Adipose tissue (tissue), 3 donors: ENCODE measurements around the gene ACSM3. TPM values are rescaled to one million over a fixed set of nuclear protein-coding genes. Genes with fewer than 3 reads are reported as not detected.

ENCODE experiments used
- H3K27ac ChIP-seq: one replicate; pipeline ENCODE4 v1.5.1; 2013; ENCODE audit warnings: low read depth, low read length
- WGBS, 3 donors: extraction: QIAGEN DNeasy Blood & Tissue Kit; methylation state at CpG; one replicate each; pipeline ENCODE4 v1.1.7; 2013; 5-methylcytosine and 5-hydroxymethylcytosine counted together
- polyA plus RNA-seq, 3 donors: library from polyadenylated mRNA; stranded (reverse); fragments of 200-250 nt; gene quantifications; one replicate each; pipeline ENCODE4 v1.2.3, GENCODE V29; 2013
- donor health status: healthy with polysubstance abuse.
- donor health status: Bipolar disorder and iron deficiency.
- donor health status: healthy.

Gene ACSM3
- polyA plus RNA-seq, 3 donors: 5.9 to 33.1 (median 14.4) TPM

- no peak overlapping the region for H3K27ac ChIP-seq
- WGBS, 3 donors: 74 to 88% (median 85%) methylated on average over 1 of the region's 1 CpG
Measured at GRCh38 chr16:20838240-20838639, 74.4 kb downstream of the ACSM3 start.

- H3K27ac ChIP-seq: no peak overlapping the region
- WGBS, 3 donors: 75 to 99% (median 79%) methylated on average over 2 of the region's 2 CpGs
Measured at GRCh38 chr16:20839504-20839903, 75.7 kb downstream of the ACSM3 start.

- no peak overlapping the region for H3K27ac ChIP-seq
- 79 to 84% (median 82%) methylated on average over 2 of the region's 2 CpGs for WGBS, 3 donors
Measured at GRCh38 chr16:20844054-20844453, 80.2 kb downstream of the ACSM3 start.

- H3K27ac ChIP-seq: no peak overlapping the region
- WGBS, 3 donors: 58 to 83% (median 63%) methylated on average over 3 of the region's 3 CpGs
Measured at GRCh38 chr16:20844588-20844987, 80.8 kb downstream of the ACSM3 start.

- no peak overlapping the region for H3K27ac ChIP-seq
- WGBS, 3 donors: 86 to 96% (median 89%) methylated on average over 6 of the region's 6 CpGs
Measured at GRCh38 chr16:20846030-20846429, 82.2 kb downstream of the ACSM3 start.

- H3K27ac ChIP-seq: no peak overlapping the region
Measured at GRCh38 chr16:20846551-20846950, 82.7 kb downstream of the ACSM3 start.

Other genes starting within 250 kb of the ACSM3 start
- gene ACSM2B, start 187.6 kb upstream of the ACSM3 start, polyA plus RNA-seq: under 1 TPM; 0.16 to 0.34 (median 0.22) TPM
- under 1 TPM; 0.06 to 0.56 (median 0.52) TPM for gene ACSM1, start 66.3 kb upstream of the ACSM3 start, polyA plus RNA-seq
- gene THUMPD1, start 22.2 kb upstream of the ACSM3 start, polyA plus RNA-seq: 10 to 100 TPM; 11.7 to 16.2 (median 16.0) TPM
- gene ERI2, start 42.5 kb downstream of the ACSM3 start, polyA plus RNA-seq: 10 to 100 TPM in 1 of 3 donors, 1 to 10 TPM in 2; 8.2 to 10.7 (median 8.5) TPM
- gene REXO5, start 42.5 kb downstream of the ACSM3 start, polyA plus RNA-seq: 1 to 10 TPM; 1.3 to 3.1 (median 2.4) TPM
- 10 to 100 TPM in 2 of 3 donors, 1 to 10 TPM in 1; 2.0 to 18.3 (median 18.3) TPM for gene DCUN1D3, start 136.3 kb downstream of the ACSM3 start, polyA plus RNA-seq
- gene LYRM1, start 136.8 kb downstream of the ACSM3 start, polyA plus RNA-seq: 10 to 100 TPM; 26.9 to 76.0 (median 61.2) TPM